Measurements from ENCODE around the gene CSRP1.

Gene CSRP1

GRCh38 chr1:201516511-201517127 lies 9.7 kb upstream of the CSRP1 start:
- no peak for DNase-seq
- in situ Hi-C loops (cut with HindIII; ENCODE audit: low pct_ligation_motif_present, low sequenced_read_pairs), result loop anchor here (10.0 kb wide), 1 partner anchor 82 kb away; no protein-coding TSS in a partner anchor
- Histone ChIP-seq H3K27ac (no peak overlapping the region), H3K4me3 (ENCODE audit: low read depth, low read length) (no peak overlapping the region), H3K27me3 (replicated peaks) (no peaks in the 10 kb centered on the region), H3K36me3 (replicated peaks) (no peaks in the 10 kb centered on the region)
- TF ChIP-seq, protein P1, sequence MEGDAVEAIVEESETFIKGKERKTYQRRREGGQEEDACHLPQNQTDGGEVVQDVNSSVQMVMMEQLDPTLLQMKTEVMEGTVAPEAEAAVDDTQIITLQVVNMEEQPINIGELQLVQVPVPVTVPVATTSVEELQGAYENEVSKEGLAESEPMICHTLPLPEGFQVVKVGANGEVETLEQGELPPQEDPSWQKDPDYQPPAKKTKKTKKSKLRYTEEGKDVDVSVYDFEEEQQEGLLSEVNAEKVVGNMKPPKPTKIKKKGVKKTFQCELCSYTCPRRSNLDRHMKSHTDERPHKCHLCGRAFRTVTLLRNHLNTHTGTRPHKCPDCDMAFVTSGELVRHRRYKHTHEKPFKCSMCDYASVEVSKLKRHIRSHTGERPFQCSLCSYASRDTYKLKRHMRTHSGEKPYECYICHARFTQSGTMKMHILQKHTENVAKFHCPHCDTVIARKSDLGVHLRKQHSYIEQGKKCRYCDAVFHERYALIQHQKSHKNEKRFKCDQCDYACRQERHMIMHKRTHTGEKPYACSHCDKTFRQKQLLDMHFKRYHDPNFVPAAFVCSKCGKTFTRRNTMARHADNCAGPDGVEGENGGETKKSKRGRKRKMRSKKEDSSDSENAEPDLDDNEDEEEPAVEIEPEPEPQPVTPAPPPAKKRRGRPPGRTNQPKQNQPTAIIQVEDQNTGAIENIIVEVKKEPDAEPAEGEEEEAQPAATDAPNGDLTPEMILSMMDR (IDR thresholded peaks at IDR 0.05; ENCODE audit: low read depth, low read length, missing control alignments), result no peak

DNA sequence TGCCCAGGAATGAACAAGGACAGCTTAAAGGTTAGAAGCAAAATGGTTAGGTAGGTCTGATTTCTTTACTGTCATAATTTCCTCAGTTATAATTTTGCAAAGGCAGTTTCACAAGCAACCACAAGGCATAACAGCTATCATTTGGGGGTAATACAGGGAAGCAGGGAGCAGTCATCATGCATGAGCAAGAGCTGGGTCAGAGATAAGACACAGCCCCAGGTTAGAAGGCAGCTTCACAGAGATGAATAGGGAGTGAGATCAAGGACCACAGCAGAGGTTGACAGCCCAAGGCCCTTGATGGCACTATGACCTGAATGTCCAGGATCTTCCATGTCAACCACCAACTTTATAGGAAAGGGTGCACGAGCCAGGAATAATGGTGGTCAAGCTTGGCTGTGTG lies 9.0 kb upstream of the CSRP1 start:
- no peak for DNase-seq
- H3K4me3 ChIP-seq (ENCODE audit: low read depth, low read length), result no peak overlapping the region
- TF ChIP-seq, protein P1 (IDR thresholded peaks at IDR 0.05; ENCODE audit: low read depth, low read length, missing control alignments), result no peak
- no peaks in the 10 kb centered on the region for H3K36me3 ChIP-seq (replicated peaks)
- H3K27me3 ChIP-seq (replicated peaks), result no peaks in the 10 kb centered on the region
- no peak overlapping the region for H3K27ac ChIP-seq
- in situ Hi-C loops (cut with HindIII; ENCODE audit: low pct_ligation_motif_present, low sequenced_read_pairs), result loop anchor here (10.0 kb wide), 1 partner anchor 81 kb away; no protein-coding TSS in a partner anchor

DNA sequence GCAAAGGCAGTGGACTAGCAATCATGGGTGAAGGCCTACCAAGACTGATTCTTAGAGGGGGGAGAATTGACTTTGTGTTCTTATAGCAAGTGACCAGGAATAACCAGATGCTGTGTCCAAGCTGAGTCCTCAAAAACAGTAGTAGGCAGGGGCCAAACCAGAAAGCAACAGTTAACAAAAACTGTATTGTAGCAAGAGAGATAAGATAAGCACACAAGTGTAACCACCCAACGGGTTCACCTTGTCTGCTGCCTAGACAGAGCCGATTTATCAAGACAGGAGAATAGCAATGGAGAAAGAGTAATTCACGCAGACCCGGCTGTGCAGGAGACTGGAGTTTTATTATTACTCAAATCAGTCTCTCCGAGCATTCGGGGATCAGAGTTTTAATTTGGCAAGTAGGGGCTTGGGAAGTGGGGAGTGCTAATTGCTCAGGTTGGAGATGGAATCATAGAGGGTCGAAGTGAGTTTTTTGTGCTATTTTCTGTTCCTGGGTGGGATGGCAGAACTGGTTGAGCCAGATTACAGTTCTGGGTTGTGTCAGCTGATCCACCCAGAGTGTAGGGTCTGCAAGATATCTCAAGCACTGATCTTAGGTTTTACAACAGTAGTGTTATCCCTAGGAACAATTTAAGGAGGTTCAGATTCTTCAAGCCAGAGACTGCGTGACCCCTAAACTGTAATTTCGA lies 8.3 kb upstream of the CSRP1 start:
- Histone ChIP-seq H3K36me3 (replicated peaks) (no peaks in the 10 kb centered on the region), H3K4me3 (ENCODE audit: low read depth, low read length) (no peak overlapping the region), H3K27ac (no peak overlapping the region), H3K27me3 (replicated peaks) (no peaks in the 10 kb centered on the region)
- no peak for DNase-seq
- in situ Hi-C loops (cut with HindIII; ENCODE audit: low pct_ligation_motif_present, low sequenced_read_pairs), result loop anchor here (10.0 kb wide), 1 partner anchor 80 kb away; no protein-coding TSS in a partner anchor
- TF ChIP-seq, protein P1 (IDR thresholded peaks at IDR 0.05; ENCODE audit: low read depth, low read length, missing control alignments), result no peak

GRCh38 chr1:201514466-201514865 lies 7.5 kb upstream of the CSRP1 start:
- no peak for DNase-seq
- Histone ChIP-seq H3K4me3 (ENCODE audit: low read depth, low read length) (no peak overlapping the region), H3K27me3 (replicated peaks) (no peaks in the 10 kb centered on the region), H3K27ac (no peak overlapping the region), H3K36me3 (replicated peaks) (no peaks in the 10 kb centered on the region)
- in situ Hi-C loops (cut with HindIII; ENCODE audit: low pct_ligation_motif_present, low sequenced_read_pairs), result loop anchor here (10.0 kb wide), 1 partner anchor 80 kb away; no protein-coding TSS in a partner anchor
- TF ChIP-seq, protein P1 (IDR thresholded peaks at IDR 0.05; ENCODE audit: low read depth, low read length, missing control alignments), result no peak

DNA sequence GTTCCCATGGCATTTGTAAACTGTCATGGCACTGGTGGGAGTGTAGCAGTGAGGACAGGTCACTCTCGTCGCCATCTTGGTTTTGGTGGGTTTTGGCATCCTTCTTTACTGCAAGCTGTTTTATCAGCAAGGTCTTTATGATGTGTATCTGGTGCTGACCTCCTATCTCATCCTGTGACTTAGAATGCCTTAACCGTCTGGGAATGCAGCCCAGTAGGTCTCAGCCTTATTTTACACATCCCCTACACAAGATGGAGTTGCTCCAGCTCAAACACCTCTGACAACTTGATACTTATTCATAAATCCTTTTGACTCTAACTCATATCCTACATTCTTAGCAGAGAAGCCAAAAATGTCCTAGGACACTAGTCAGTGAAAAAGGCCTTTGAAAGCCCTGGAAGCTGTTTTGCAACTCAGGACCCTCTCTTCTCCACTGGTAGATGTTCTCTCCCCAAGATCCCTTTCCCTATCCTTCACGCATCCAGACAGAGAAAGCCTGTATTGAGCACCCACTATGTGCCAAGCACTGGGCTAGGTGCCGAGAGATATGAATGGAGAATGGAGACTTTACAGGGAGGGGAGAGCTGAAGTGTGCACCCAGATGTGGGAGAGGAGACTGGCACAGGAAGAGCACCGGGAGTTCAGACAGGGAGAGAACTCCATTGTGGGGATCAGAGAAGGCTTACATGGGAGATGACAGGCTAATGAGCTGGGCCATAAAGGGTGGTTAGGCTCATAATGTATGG lies 6.7 kb upstream of the CSRP1 start:
- TF ChIP-seq, protein P1 (IDR thresholded peaks at IDR 0.05; ENCODE audit: low read depth, low read length, missing control alignments), result no peak
- Histone ChIP-seq H3K4me3 (ENCODE audit: low read depth, low read length) (no peak overlapping the region), H3K27me3 (replicated peaks) (no peaks in the 10 kb centered on the region), H3K27ac (no peak overlapping the region), H3K36me3 (replicated peaks) (no peaks in the 10 kb centered on the region)
- no peak for DNase-seq
- in situ Hi-C loops (cut with HindIII; ENCODE audit: low pct_ligation_motif_present, low sequenced_read_pairs), result loop anchor here (10.0 kb wide), 1 partner anchor 79 kb away; no protein-coding TSS in a partner anchor
